OCI-LY7 (cell line): ENCODE measurements around the gene MRPL20. TPM values are rescaled to one million over a fixed set of nuclear protein-coding genes. Genes with fewer than 3 reads are reported as not detected.
"Not testable (repeated sequence)": the region's sequence is repeated elsewhere in the genome, so short reads cannot be mapped to it uniquely, and the experiment has no call there.

Experiments used
- BruUV-seq: library from RNA; stranded (reverse); fragments of 400-500 nt; replicated peaks from 2 replicates; lab custom pipeline; 2021; lab: Mats Ljungman, UMichigan
- CTCF ChIA-PET: fragments of 300-600 bp; sonication (Branson Sonifier 250); formaldehyde crosslinking; loops from one replicate; lab custom pipeline; 2022; ENCODE audit warnings: antibody characterized with exemption; ENCODE audit not compliant: unreplicated experiment; lab: Charles Lee
- POLR2A ChIA-PET: fragments of 300-600 bp; sonication (Branson Sonifier 250); formaldehyde crosslinking; loops from one replicate; lab custom pipeline; 2022; ENCODE audit warnings: antibody characterized with exemption; lab: Charles Lee
- DNase-seq: peaks from one replicate; pipeline ENCODE4 v3.0.0-alpha.2; 2015; ENCODE audit warnings: low spot score
- H2AFZ ChIP-seq: fragments of 200-600 bp; sonication (generic), shearing (Covaris generic); 2 replicates; pipeline ENCODE4 v1.6.1; 2014; ENCODE audit warnings: mild to moderate bottlenecking, antibody characterized with exemption, low read length, moderate library complexity
- H3K27ac ChIP-seq: fragments of 200-600 bp; sonication (generic); 2 replicates; pipeline ENCODE4 v1.5.1; 2014; ENCODE audit warnings: mixed run types, low read depth, mild to moderate bottlenecking, moderate library complexity, low read length, inconsistent platforms; ENCODE audit not compliant: poor library complexity, severe bottlenecking
- H3K36me3 ChIP-seq: fragments of 200-600 bp; sonication (generic); 2 replicates; pipeline ENCODE4 v1.6.1; 2014; ENCODE audit warnings: mild to moderate bottlenecking, antibody characterized with exemption, low read length, moderate library complexity, mixed read lengths; ENCODE audit not compliant: insufficient read depth
- H3K4me1 ChIP-seq: fragments of 200-600 bp; sonication (generic); 2 replicates; pipeline ENCODE4 v1.5.1; 2014; ENCODE audit warnings: mild to moderate bottlenecking, low read length; ENCODE audit not compliant: insufficient read depth, poor library complexity, severe bottlenecking
- H3K4me2 ChIP-seq: fragments of 200-600 bp; sonication (generic); 2 replicates; pipeline ENCODE4 v1.6.1; 2014; ENCODE audit warnings: mild to moderate bottlenecking, low read length
- H3K4me3 ChIP-seq: fragments of 200-600 bp; sonication (generic); 2 replicates; pipeline ENCODE4 v1.5.1; 2014; ENCODE audit warnings: mild to moderate bottlenecking, low read depth, low read length; ENCODE audit not compliant: poor library complexity, severe bottlenecking
- H3K79me2 ChIP-seq: fragments of 200-600 bp; sonication (generic); 2 replicates; pipeline ENCODE4 v1.6.1; 2016; ENCODE audit warnings: low read depth, mild to moderate bottlenecking, low read length, moderate library complexity, mixed read lengths; ENCODE audit not compliant: insufficient read depth
- H3K9me2 ChIP-seq: fragments of 200-600 bp; sonication (generic); 2 replicates; pipeline ENCODE4 v1.6.1; 2016; ENCODE audit warnings: mild to moderate bottlenecking, low read length, mixed read lengths; ENCODE audit not compliant: insufficient read depth
- H3K9me3 ChIP-seq: fragments of 200-600 bp; sonication (generic); 2 replicates; pipeline ENCODE4 v1.6.1; 2014; ENCODE audit warnings: mild to moderate bottlenecking, mixed run types, low read length, mixed read lengths
- H4K20me1 ChIP-seq: fragments of 200-600 bp; sonication (generic); 2 replicates; pipeline ENCODE4 v1.6.1; 2014; ENCODE audit warnings: mild to moderate bottlenecking, antibody characterized with exemption, low read length, moderate library complexity, mixed read lengths; ENCODE audit not compliant: insufficient read depth
- CTCF ChIP-seq: fragments of 200-600 bp; sonication (generic); conservative IDR thresholded peaks from 2 replicates; pipeline ENCODE4 v1.5.1; 2014; ENCODE audit warnings: mild to moderate bottlenecking, antibody characterized with exemption, low read length, moderate library complexity, mixed read lengths
- EZH2phosphoT487 ChIP-seq: fragments of 200-600 bp; sonication (generic); IDR thresholded peaks from 2 replicates; pipeline ENCODE4 v1.6.1; 2018; ENCODE audit warnings: low read depth, borderline replicate concordance, mild to moderate bottlenecking, mixed run types, antibody characterized with exemption, low read length, moderate library complexity, mixed read lengths
- intact Hi-C: fragments of 100-400 bp; cut with micrococcal nuclease; formaldehyde crosslinking; loops from one replicate; pipeline ENCODE4 v1.10.0; 2022; ENCODE audit not compliant: unreplicated experiment
- total RNA-seq, 2 experiments: library from RNA; depleted of rRNA in 1 of 2; stranded (reverse); fragments of >200 nt in 1 of 2; shearing (Covaris generic) in 1 of 2; gene quantifications; 2 replicates each; pipeline ENCODE4 v1.2.3, GENCODE V29; 2014 to 2022

The MRPL20 gene
- total RNA-seq, 2 experiments from 2014 or later: 143 to 165 TPM

- intact Hi-C loops: no loop called here
- H3K9me3 ChIP-seq: no peaks in the 10 kb centered on the region
- POLR2A ChIA-PET: interaction anchor here (0.7 kb wide), 1 partner anchor 8 kb away, joined by 3 read pairs; no protein-coding TSS in a partner anchor
- no peaks in the 10 kb centered on the region for H4K20me1 ChIP-seq
- no peak for TF ChIP-seq EZH2phosphoT487
- TF ChIP-seq CTCF: no peak
- no peak overlapping the region for H3K27ac ChIP-seq
- H3K4me3 ChIP-seq: no peak overlapping the region
- BruUV-seq: no TSS peak
- no peaks in the 10 kb centered on the region for H3K4me1 ChIP-seq
- CTCF ChIA-PET: no interaction called here
- H3K9me2 ChIP-seq: no peaks in the 10 kb centered on the region
- H3K4me2 ChIP-seq: no peak overlapping the region
- peaks cover 9% of the 10 kb centered on the region; the same call in 1 of the 2 replicates for H3K79me2 ChIP-seq
- no peak for DNase-seq
- no peak overlapping the region for H2AFZ ChIP-seq
- H3K36me3 ChIP-seq: peaks cover 83% of the 10 kb centered on the region
Observed at GRCh38 chr1:1385931-1386330, 21.2 kb downstream of the MRPL20 start.

- DNase-seq, BruUV-seq, H3K4me3 ChIP-seq, H3K9me3 ChIP-seq, H3K9me2 ChIP-seq, H3K4me1 ChIP-seq, H3K79me2 ChIP-seq, POLR2A ChIA-PET, H3K4me2 ChIP-seq, H2AFZ ChIP-seq, CTCF ChIA-PET, intact Hi-C loops, H4K20me1 ChIP-seq, H3K27ac ChIP-seq: not testable (repeated sequence)
- H3K36me3 ChIP-seq: peaks cover 83% of the 10 kb centered on the region
Observed at GRCh38 chr1:1385339-1385738, 21.8 kb downstream of the MRPL20 start.

- Histone ChIP-seq H3K27ac (no peak overlapping the region), H3K9me3 (no peaks in the 10 kb centered on the region), H3K9me2 (no peaks in the 10 kb centered on the region), H3K79me2 (peaks cover 9% of the 10 kb centered on the region; the same call in 1 of the 2 replicates), H3K36me3 (peaks cover 53% of the 10 kb centered on the region), H3K4me3 (no peak overlapping the region), H4K20me1 (no peaks in the 10 kb centered on the region), H3K4me2 (no peak overlapping the region), H3K4me1 (peaks cover 7% of the 10 kb centered on the region), H2AFZ (no peak overlapping the region)
- no peak for DNase-seq
- ChIA-PET POLR2A (no interaction called here), CTCF (no interaction called here)
- no peak for TF ChIP-seq CTCF
- no peak for TF ChIP-seq EZH2phosphoT487
- intact Hi-C loops: no loop called here
- no TSS peak for BruUV-seq
Observed at GRCh38 chr1:1381294-1381693, 25.8 kb downstream of the MRPL20 start.
